C1 segment of cervical spinal cord (tissue), 14 donors: Measurements from ENCODE around the gene NEURL4.
"Not testable (repeated sequence)": the region's sequence is repeated elsewhere in the genome, so short reads cannot be mapped to it uniquely, and the experiment has no call there.

ENCODE experiments used
- DNase-seq, 14 donors: peaks; one replicate each; lab custom pipeline; 2025; lab: John Stamatoyannopoulos, UW

The NEURL4 gene

DNA sequence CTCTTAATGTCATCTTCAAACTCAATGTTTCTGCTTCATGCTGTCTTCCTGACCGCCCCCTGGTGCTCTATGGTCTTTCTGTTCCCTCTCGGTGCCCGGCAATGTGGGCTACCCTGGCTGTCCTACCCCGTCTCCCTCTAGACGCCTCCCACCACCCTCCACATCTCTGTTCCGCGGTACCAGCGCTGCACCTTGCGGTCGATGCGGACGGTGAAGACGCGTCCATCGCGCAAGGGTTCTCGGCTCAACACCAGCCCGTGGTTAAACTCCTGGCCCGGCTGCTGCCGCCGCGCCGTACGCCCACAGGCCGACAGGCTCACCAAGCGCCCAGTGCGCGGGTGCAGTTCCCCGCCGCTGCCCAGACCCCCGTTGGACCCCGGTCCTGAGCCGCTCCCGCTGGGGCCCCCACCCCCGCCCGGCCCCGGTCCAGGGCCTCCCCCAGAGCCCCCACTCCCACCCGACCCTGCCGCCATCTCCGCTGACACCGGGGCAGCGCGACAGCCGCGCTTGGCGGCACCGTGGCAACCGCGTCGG lies at the start of gene NEURL4:
Gene NEURL4, minus strand, starts transcription at position 496 of the 534 bp plus-strand sequence. Its CDS starts 23 bp downstream, at position 473.
- no peak for DNase-seq

- DNase-seq = no peak
Observed at GRCh38 chr17:7374353-7374752, 45.2 kb upstream of the NEURL4 start.

DNA sequence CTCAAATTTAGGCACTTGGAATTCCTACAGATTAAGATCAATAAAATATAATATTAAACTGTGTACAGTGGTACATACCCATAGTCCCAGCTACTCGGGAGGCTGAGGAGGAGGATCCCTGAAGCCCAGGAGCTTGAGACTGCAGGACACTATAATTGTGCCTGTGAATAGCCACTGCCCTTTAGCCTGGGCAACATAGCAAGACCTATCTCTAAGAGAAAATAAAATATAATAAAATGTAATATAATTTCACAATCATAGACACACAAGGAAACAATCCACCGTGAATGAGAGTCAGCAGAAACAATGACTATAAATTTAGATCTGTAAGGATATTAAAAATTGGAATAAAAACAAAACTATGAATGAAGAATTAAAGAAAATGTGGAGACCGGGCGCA lies 41.7 kb upstream of the NEURL4 start:
- no peak for DNase-seq

DNA sequence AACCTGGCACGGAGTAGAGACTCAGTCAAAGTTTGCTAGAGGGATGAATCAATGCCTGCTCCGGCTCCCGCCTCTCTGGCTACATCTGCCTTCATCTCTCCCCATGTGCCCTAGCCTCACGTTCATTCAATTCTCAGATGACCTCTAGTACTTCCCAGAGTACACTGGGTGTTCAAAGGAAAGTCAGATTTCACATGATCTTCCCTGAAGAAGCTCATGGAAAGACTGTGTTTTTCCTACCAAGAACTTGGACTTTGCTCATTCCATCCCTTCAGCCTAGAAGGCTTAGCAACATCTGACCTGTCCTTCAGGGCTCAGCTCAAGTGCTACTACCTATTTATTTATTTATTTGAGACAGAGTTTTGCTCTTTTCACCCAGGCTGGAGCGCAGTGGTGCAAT lies 40.7 kb upstream of the NEURL4 start:
- DNase-seq = no peak

GRCh38 chr17:7368599-7368994 lies 39.5 kb upstream of the NEURL4 start:
- DNase-seq = not testable (repeated sequence)

DNA sequence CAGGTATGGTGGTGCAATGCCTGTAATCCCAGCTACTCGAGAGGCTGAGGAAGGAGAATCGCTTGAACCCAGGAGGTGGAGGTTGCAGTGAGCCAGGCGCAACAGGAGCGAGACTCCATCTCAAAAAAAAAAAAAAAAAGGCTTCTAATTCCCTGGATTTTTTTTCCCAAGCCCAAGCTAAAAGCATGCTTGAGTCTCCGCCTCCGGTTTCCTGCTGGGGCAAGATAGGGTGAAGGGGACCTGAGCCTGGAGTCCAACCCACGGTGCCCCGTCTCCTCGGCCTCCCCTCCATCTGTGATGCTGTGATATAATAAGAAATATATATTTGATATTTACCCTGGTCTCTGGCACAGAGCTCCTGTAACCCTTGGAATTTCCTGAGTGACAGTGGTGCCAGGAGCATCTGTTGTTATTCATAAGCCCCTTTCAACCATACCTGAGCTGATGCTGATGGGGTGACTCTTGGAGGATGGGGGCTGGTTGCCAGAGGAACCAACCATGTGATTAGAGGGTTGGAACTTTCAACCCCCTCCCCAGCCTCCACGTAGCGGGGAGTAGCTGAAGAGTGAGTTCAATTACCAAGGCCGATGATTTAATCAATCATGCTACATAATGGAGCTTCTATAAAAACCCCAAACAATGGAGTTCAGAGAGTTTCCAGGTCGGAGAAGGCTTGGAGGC lies 38.9 kb upstream of the NEURL4 start:
- no peak for DNase-seq

DNA sequence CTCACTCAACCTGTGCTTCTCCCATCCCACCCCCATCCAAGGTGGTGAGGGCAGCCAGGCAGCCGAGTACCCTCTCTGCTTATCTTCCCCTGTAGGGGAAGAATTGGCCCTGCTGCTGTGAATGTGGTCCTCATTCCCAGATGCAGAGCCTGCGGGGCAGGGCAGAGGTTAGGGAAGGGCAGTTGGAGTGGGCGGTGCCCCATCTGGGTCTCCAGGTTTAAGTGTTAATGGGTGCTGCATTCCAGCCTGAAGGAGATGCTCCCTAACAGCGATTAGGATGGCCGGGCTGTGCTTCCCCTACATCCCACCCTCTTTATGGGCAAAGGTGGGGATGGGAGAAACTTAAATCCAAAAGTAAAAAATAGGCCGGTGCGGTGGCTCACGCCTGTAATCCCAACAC lies 37.9 kb upstream of the NEURL4 start:
- no peak for DNase-seq

DNA sequence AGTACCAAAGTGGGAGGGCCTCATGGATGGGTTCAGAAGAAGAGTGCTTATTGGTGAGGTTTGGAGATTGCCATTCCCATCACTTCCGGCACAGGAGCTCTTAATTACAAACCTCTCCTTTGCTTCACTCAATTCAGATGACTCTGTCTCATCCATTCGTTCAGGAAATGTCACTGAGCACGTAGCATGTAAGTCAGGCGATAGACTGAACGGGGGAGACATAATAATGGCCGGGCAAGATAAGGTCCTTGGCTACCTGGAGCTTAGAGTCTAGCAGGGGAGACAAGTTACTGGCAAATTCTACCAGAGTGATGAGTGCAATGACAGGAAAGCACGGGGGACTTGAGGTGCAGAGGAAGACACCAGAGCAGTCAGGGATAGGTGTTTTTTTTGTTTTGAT lies 36.8 kb upstream of the NEURL4 start:
- not testable (repeated sequence) for DNase-seq

GRCh38 chr17:7363311-7363710 lies 34.2 kb upstream of the NEURL4 start:
- DNase-seq = no peak

GRCh38 chr17:7361906-7362305 lies 32.8 kb upstream of the NEURL4 start:
- no peak for DNase-seq

DNA sequence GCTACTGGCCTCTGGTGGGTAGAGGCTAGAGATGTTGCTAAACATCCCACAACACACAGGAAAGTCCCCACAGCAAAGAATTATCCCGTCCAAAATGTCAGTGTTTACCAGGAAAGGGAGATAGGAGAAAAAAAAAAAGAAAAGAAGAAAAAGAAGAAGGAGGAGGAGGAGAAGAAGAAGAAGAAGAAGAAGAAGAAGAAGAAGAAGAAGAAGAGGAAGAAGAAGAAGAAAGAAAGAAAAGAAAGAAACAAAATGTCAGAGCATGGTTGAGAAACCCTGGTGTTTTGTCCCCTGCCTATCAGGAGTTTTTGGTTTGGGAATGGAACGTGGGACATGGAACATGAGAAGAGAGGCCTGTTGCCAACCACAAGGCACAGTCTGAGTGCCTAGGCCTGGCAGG lies 28.2 kb upstream of the NEURL4 start:
- no peak for DNase-seq

DNA sequence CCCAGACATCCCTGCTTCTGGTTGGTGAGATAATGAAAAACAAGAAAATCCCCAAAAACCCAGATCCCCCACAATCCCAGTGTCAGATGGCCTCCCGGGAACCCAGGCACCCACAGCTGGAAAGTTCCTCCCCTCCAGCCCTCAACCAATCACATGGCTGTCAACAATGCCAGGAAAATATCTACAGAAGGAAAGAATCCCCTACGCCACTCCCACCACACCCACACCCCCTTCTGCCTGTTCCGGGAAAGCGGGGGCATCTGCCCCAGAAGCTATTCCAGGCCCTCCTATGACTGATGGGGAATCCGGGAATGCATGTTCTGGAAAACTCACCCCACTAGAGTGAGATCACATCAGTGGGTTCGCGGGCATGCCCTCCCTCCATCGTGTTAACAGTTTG lies 27.6 kb upstream of the NEURL4 start:
- no peak for DNase-seq

DNA sequence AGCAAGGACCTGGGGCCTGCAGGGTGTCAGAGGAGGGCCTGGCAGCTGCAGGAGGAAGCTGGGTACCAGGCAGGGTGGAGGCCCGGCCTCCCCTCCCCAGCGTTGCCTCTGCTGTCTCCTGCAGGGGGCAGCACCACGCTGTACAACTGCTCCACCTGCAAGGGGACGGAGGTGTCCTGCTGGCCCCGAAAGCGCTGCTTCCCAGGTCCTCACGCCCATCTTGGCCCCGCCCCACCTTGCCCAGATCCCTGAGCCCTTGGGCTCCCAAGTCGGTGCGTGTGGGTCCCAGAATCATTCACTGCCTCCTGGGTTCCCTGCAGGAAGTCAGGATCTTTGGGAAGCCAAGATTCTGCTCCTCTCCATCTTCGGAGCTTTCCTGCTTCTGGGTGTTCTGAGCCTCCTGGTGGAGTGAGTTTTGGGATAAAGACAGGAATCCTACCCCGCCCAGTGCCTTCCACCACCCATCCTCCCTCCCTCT lies 27.0 kb upstream of the NEURL4 start:
- peak in 13 of 14 donors; percentile 11 to 77 (median 49) for DNase-seq

GRCh38 chr17:7355573-7355972 lies 26.4 kb upstream of the NEURL4 start:
- DNase-seq = peak in 1 of 14 donors; percentile 44

- DNase-seq = peak in 12 of 14 donors; percentile 25 to 78 (median 60)
Observed at GRCh38 chr17:7355053-7355452, 25.9 kb upstream of the NEURL4 start, which contains the start of gene TMEM95. Gene TMEM95, plus strand, starts transcription at chr17:7355156. Its CDS starts 49 bp downstream, at chr17:7355205.

- DNase-seq = peak in 1 of 14 donors; percentile 65
Observed at GRCh38 chr17:7354262-7354843, 25.2 kb upstream of the NEURL4 start.

GRCh38 chr17:7352910-7353635 lies 23.9 kb upstream of the NEURL4 start:
- DNase-seq = no peak

DNA sequence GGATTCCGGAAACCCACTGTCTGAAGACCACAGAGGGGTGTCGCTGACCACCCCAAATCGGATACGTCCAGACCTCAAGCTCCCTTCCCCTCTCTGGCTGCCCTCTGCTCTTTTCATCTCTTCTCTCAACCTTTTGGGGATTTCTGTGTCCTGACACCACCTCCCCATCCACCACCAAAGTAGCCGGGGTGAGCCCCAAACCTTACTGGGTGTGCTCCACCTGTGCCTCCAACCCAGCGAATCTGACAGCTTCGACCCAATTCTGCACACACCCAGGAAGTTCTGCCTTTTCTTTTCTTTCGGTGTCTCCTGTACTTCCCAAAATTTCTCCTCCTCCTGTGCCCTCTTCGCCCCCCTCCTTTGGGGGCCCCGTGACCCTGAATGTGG lies 23.4 kb upstream of the NEURL4 start:
- no peak for DNase-seq

GRCh38 chr17:7351665-7352502 lies 22.7 kb upstream of the NEURL4 start, which contains the start of gene KCTD11:
Gene KCTD11, plus strand, starts transcription at chr17:7352162.
- DNase-seq = peak; percentile 28 to 92 (median 80)

GRCh38 chr17:7348478-7349242 lies 19.5 kb upstream of the NEURL4 start:
- peak in 2 of 14 donors; percentile 27 to 32 for DNase-seq
